Measurements from ENCODE around the gene DGAT2. TPM values are rescaled to one million over a fixed set of nuclear protein-coding genes. Genes with fewer than 3 reads are reported as not detected.

The DGAT2 gene
- total RNA-seq, 6 donors from 2014 or later, result 2.1 to 17.3 (median 10.4) TPM

DNA sequence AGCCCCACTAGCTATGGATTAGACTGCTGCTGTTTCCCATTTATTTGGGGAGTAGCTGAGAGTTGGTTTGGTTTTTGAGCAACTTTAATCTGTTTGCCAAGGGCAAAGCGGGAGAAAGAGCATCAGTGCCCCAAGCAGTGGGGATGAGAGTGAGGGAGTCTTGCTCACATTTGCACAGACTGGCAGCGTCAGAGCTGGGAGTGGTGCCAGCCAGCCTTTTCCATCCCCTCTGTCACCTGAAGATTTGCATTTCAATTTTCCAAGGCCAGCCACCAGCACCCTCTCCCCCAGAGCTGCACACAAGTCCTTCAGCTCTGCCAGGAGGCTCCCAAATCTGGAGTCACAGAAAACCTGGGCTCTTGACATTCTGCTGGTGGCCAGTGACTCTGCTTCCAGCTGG, 25.4 kb downstream of the DGAT2 start:
- H3K9me3 ChIP-seq, result no peaks in the 10 kb centered on the region
- H3K27me3 ChIP-seq, result no peaks in the 10 kb centered on the region
- TF ChIP-seq, protein P1, sequence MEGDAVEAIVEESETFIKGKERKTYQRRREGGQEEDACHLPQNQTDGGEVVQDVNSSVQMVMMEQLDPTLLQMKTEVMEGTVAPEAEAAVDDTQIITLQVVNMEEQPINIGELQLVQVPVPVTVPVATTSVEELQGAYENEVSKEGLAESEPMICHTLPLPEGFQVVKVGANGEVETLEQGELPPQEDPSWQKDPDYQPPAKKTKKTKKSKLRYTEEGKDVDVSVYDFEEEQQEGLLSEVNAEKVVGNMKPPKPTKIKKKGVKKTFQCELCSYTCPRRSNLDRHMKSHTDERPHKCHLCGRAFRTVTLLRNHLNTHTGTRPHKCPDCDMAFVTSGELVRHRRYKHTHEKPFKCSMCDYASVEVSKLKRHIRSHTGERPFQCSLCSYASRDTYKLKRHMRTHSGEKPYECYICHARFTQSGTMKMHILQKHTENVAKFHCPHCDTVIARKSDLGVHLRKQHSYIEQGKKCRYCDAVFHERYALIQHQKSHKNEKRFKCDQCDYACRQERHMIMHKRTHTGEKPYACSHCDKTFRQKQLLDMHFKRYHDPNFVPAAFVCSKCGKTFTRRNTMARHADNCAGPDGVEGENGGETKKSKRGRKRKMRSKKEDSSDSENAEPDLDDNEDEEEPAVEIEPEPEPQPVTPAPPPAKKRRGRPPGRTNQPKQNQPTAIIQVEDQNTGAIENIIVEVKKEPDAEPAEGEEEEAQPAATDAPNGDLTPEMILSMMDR (IDR thresholded peaks at IDR 0.05), result no peak
- TF ChIP-seq POLR2A (IDR thresholded peaks at IDR 0.05) (no peak), EP300 (IDR thresholded peaks at IDR 0.05) (no peak), POLR2AphosphoS5 (IDR thresholded peaks at IDR 0.05) (no peak)
- H3K36me3 ChIP-seq, result no peaks in the 10 kb centered on the region
- no peaks in the 10 kb centered on the region for H3K4me1 ChIP-seq
- no peak for ATAC-seq (ENCODE audit: low FRiP score in 2 of 2)
- no peak overlapping the region for H3K27ac ChIP-seq
- 81 to 88% methylated on average over 2 of the region's 2 CpGs for WGBS, 2 donors
- H3K4me3 ChIP-seq, result no peak overlapping the region
- DNase-seq, result no peak

DNA sequence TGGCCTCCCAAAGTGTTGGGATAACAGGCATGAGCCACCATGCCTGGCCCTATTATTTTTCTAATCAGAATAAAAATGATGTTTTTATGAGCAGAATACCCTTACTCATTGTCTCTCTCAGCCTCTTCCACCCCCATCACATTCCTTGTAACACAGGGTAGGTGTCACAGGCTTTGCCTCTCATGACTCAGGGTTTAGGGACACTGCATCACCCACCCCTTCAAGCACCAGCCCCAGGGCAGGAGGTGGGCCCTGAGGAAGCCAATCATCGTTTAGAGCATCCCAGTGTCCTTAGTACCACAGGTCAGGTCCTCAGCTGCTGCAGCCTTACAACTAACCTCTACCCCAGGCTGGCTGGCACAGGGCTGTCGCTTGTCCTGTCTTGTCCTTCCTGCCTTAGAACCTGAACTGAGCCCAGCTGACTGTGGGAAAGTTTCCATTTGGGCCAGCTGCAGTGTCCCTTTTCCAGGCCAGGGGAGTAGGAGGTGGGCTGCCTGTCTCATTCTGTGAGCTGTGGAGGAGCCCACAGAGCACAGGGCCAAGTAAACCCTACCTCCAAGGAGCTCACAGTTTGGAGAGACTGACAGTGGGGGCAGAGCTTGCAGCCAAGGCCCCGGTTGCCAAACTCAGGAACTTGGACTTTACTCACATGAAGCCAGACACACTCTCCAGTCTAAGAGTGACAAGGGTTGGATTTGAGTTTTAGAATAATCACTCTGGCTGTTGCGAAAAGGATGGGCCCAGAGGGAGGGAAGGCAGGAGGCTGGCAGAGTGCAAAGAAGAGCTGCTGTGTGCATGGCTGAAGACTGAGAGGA, 26.9 kb downstream of the DGAT2 start:
- ATAC-seq (ENCODE audit: low FRiP score in 2 of 2), result no peak
- no peaks in the 10 kb centered on the region for H3K4me1 ChIP-seq
- no peaks in the 10 kb centered on the region for H3K27me3 ChIP-seq
- no peak overlapping the region for H3K27ac ChIP-seq
- no peak for DNase-seq
- no peak overlapping the region for H3K4me3 ChIP-seq
- WGBS, 2 donors, result 66 to 88% methylated on average over 3 to 4 of the region's 4 CpGs
- no peaks in the 10 kb centered on the region for H3K9me3 ChIP-seq
- no peaks in the 10 kb centered on the region for H3K36me3 ChIP-seq
- TF ChIP-seq, protein P1 (IDR thresholded peaks at IDR 0.05), result no peak
- TF ChIP-seq POLR2A (IDR thresholded peaks at IDR 0.05) (no peak), EP300 (IDR thresholded peaks at IDR 0.05) (no peak), POLR2AphosphoS5 (IDR thresholded peaks at IDR 0.05) (no peak)

GRCh38 chr11:75796091-75796435, 27.5 kb downstream of the DGAT2 start:
- Histone ChIP-seq H3K27me3 (no peaks in the 10 kb centered on the region), H3K9me3 (no peaks in the 10 kb centered on the region), H3K27ac (no peak overlapping the region), H3K36me3 (no peaks in the 10 kb centered on the region), H3K4me1 (no peaks in the 10 kb centered on the region), H3K4me3 (no peak overlapping the region)
- ATAC-seq (ENCODE audit: low FRiP score in 2 of 2), result no peak
- TF ChIP-seq, protein P1 (IDR thresholded peaks at IDR 0.05), result no peak
- no peak for TF ChIP-seq EP300 (IDR thresholded peaks at IDR 0.05)
- no peak for TF ChIP-seq POLR2AphosphoS5 (IDR thresholded peaks at IDR 0.05)
- TF ChIP-seq POLR2A (IDR thresholded peaks at IDR 0.05), result no peak
- DNase-seq, result no peak
- WGBS, 2 donors, result 75 to 93% methylated on average over 2 of the region's 2 CpGs

GRCh38 chr11:75797116-75797515, 28.5 kb downstream of the DGAT2 start:
- Histone ChIP-seq H3K4me1 (peaks cover 0 to 6% (median 3%) of the 10 kb centered on the region in 4 donors), H3K27me3 (no peaks in the 10 kb centered on the region), H3K9me3 (no peaks in the 10 kb centered on the region), H3K4me3 (no peak overlapping the region), H3K27ac (no peak overlapping the region), H3K36me3 (no peaks in the 10 kb centered on the region)
- TF ChIP-seq POLR2A (IDR thresholded peaks at IDR 0.05) (no peak), POLR2AphosphoS5 (IDR thresholded peaks at IDR 0.05) (no peak), EP300 (IDR thresholded peaks at IDR 0.05) (no peak)
- TF ChIP-seq, protein P1 (IDR thresholded peaks at IDR 0.05), result no peak
- ATAC-seq (ENCODE audit: low FRiP score in 2 of 2), result no peak
- no peak for DNase-seq
- WGBS, 2 donors, result 96 to 100% methylated on average over 2 to 8 of the region's 8 CpGs

DNA sequence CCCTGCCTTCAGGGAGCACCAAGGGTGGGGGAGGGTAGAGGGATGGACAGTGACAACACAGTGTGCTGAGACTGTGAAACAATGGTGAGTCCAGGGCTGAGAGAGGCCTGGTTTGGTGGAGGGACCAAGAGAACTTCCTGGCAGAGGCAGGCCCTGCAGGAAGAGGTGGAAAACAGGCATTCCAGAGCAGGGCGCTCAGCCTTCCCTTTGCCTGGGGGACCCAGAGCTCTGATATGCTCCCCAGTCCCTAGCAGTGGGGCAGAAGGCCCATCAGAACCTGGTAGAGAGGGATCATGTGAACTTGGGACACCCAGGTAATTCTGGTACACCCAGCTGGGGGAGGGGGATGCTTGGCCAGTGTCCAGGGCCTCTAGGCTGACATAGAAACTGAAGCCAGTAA, 29.2 kb downstream of the DGAT2 start:
- TF ChIP-seq POLR2AphosphoS5 (IDR thresholded peaks at IDR 0.05) (no peak), POLR2A (IDR thresholded peaks at IDR 0.05) (no peak), EP300 (IDR thresholded peaks at IDR 0.05) (no peak)
- TF ChIP-seq, protein P1 (IDR thresholded peaks at IDR 0.05), result no peak
- Histone ChIP-seq H3K36me3 (no peaks in the 10 kb centered on the region), H3K4me1 (peaks cover 0 to 6% (median 3%) of the 10 kb centered on the region in 4 donors), H3K27ac (no peak overlapping the region), H3K27me3 (no peaks in the 10 kb centered on the region), H3K4me3 (no peak overlapping the region), H3K9me3 (no peaks in the 10 kb centered on the region)
- ATAC-seq (ENCODE audit: low FRiP score in 2 of 2) (no peak), DNase-seq (no peak)
- WGBS, 2 donors, result 89% methylated on average over 1 of the region's 1 CpG; no CpG with 5 or more reads in 1 of the 2 donors

All from upper lobe of left lung (tissue), 6 donors.